Liver (tissue), 9 donors: ENCODE data around the gene KRT86. TPM values are rescaled to one million over a fixed set of nuclear protein-coding genes. Genes with fewer than 3 reads are reported as not detected.

ENCODE experiments used
- DNase-seq: peaks from one replicate; pipeline ENCODE4 v3.0.0-alpha.2; 2017; ENCODE audit warnings: low spot score
- H3K27ac ChIP-seq, 2 donors: one replicate each; pipeline ENCODE4 v1.7.0; 2013; ENCODE audit warnings: inconsistent platforms in 2 of 2, low read length in 2 of 2, control low read depth in 1 of 2, low read depth in 1 of 2, mild to moderate bottlenecking in 1 of 2
- H3K27me3 ChIP-seq, 4 donors: one replicate each; pipeline versions ENCODE4 v1.6.1 to v1.7.0; 2013; ENCODE audit warnings: low read length in 3 of 4, inconsistent platforms in 1 of 4, mild to moderate bottlenecking in 1 of 4, moderate library complexity in 1 of 4; ENCODE audit not compliant: control insufficient read depth in 4 of 4, insufficient read depth in 4 of 4
- H3K36me3 ChIP-seq, 4 donors: one replicate each; pipeline versions ENCODE4 v1.6.1 to v1.7.0; 2013; ENCODE audit warnings: low read length in 3 of 4, mild to moderate bottlenecking in 3 of 4, low read depth in 1 of 4, moderate library complexity in 1 of 4; ENCODE audit not compliant: control insufficient read depth in 4 of 4, insufficient read depth in 3 of 4
- H3K4me1 ChIP-seq, 4 donors: one replicate each; pipeline versions ENCODE4 v1.6.1 to v1.7.0; 2013; ENCODE audit warnings: low read length in 3 of 4, mild to moderate bottlenecking in 3 of 4, moderate library complexity in 1 of 4; ENCODE audit not compliant: control insufficient read depth in 4 of 4, insufficient read depth in 4 of 4
- H3K4me3 ChIP-seq, 3 donors: one replicate each; pipeline versions ENCODE4 v1.6.1 to v1.7.0; 2013; ENCODE audit warnings: low read length in 3 of 3, control low read depth in 1 of 3, low read depth in 1 of 3, mild to moderate bottlenecking in 1 of 3
- H3K9ac ChIP-seq, 2 donors: one replicate each; pipeline ENCODE4 v1.7.0; 2013; ENCODE audit warnings: low read length in 2 of 2, mild to moderate bottlenecking in 2 of 2, moderate library complexity in 2 of 2, control low read depth in 1 of 2, low read depth in 1 of 2
- H3K9me3 ChIP-seq, 4 donors: one replicate each; pipeline versions ENCODE4 v1.6.1 to v1.7.0; 2013; ENCODE audit warnings: low read length in 3 of 4; ENCODE audit not compliant: control insufficient read depth in 4 of 4
- ATF3 ChIP-seq: IDR thresholded peaks from 2 replicates; pipeline ENCODE4 v1.6.1; 2016; ENCODE audit warnings: antibody characterized with exemption
- EGR1 ChIP-seq, 2 donors: IDR thresholded peaks; 2 replicates each; pipeline ENCODE4 v1.6.1; 2016 to 2018; ENCODE audit warnings: antibody characterized with exemption in 2 of 2, low read depth in 2 of 2
- FOXA1 ChIP-seq: IDR thresholded peaks from 2 replicates; pipeline ENCODE4 v1.6.1; 2016; ENCODE audit warnings: antibody characterized with exemption
- FOXA2 ChIP-seq: IDR thresholded peaks from 2 replicates; pipeline ENCODE4 v1.6.1; 2016; ENCODE audit warnings: antibody characterized with exemption
- GABPA ChIP-seq, 2 donors: IDR thresholded peaks in 1 of 2; conservative IDR thresholded peaks in 1 of 2; 2 replicates each; pipeline ENCODE4 v1.6.1; 2016; ENCODE audit warnings: antibody characterized with exemption in 2 of 2, mild to moderate bottlenecking in 1 of 2, moderate library complexity in 1 of 2
- HNF4A ChIP-seq, 2 donors: conservative IDR thresholded peaks; 2 replicates each; pipeline ENCODE4 v1.6.1; 2016; ENCODE audit warnings: antibody characterized with exemption in 2 of 2, mild to moderate bottlenecking in 2 of 2
- HNF4G ChIP-seq: IDR thresholded peaks from 2 replicates; pipeline ENCODE4 v1.6.1; 2016; ENCODE audit warnings: antibody characterized with exemption
- JUND ChIP-seq, 2 donors: IDR thresholded peaks; 2 replicates each; pipeline ENCODE4 v1.6.1; 2016; ENCODE audit warnings: antibody characterized with exemption in 2 of 2
- NR2F2 ChIP-seq: IDR thresholded peaks from 2 replicates; pipeline ENCODE4 v1.6.1; 2016; ENCODE audit warnings: antibody characterized with exemption
- RAD21 ChIP-seq, 2 donors: IDR thresholded peaks; 2 replicates each; pipeline ENCODE4 v1.6.1; 2016; ENCODE audit warnings: antibody characterized with exemption in 2 of 2, mild to moderate bottlenecking in 2 of 2
- REST ChIP-seq: IDR thresholded peaks from 2 replicates; pipeline ENCODE4 v1.6.1; 2016; ENCODE audit warnings: antibody characterized with exemption, mild to moderate bottlenecking
- RXRA ChIP-seq, 2 donors: IDR thresholded peaks; 2 replicates each; pipeline ENCODE4 v1.6.1; 2017 to 2018; ENCODE audit warnings: antibody characterized with exemption in 2 of 2, mild to moderate bottlenecking in 1 of 2
- SP1 ChIP-seq: IDR thresholded peaks from 2 replicates; pipeline ENCODE4 v1.6.1; 2018; ENCODE audit warnings: antibody characterized with exemption, mild to moderate bottlenecking
- TAF1 ChIP-seq: conservative IDR thresholded peaks from 2 replicates; pipeline ENCODE4 v1.6.1; 2016; ENCODE audit warnings: antibody characterized with exemption, mild to moderate bottlenecking
- YY1 ChIP-seq: IDR thresholded peaks from 2 replicates; pipeline ENCODE4 v1.6.1; 2016; ENCODE audit warnings: antibody characterized with exemption, mild to moderate bottlenecking
- WGBS: extraction: QIAGEN DNeasy Blood & Tissue Kit; methylation state at CpG from one replicate; pipeline ENCODE4 v1.1.7; 2013; 5-methylcytosine and 5-hydroxymethylcytosine counted together
- polyA plus RNA-seq, 2 donors: library from polyadenylated mRNA; stranded (reverse) in 1 of 2; unstranded in 1 of 2; fragments of 200-250 nt in 1 of 2; fragments of >200 nt in 1 of 2; fragmentation: Nextera tagmentation in 1 of 2; extraction: Ambion mirVana in 1 of 2; gene quantifications; one replicate each; pipeline versions ENCODE4 v1.2.1 to v1.2.3, GENCODE V29; 2013 to 2015
- total RNA-seq, 2 donors: library from RNA; depleted of rRNA; stranded (reverse); fragments of >200 nt; gene quantifications; one replicate each; pipeline ENCODE4 v1.2.3, GENCODE V29; 2014
- TF ChIP-seq, protein P1 (sequence below): IDR thresholded peaks from 2 replicates; pipeline ENCODE4 v1.6.1; 2016; ENCODE audit warnings: antibody characterized with exemption
- TF ChIP-seq, protein P2 (sequence below): IDR thresholded peaks from 2 replicates; pipeline ENCODE4 v1.6.1; 2016; ENCODE audit warnings: antibody characterized with exemption
- TF ChIP-seq, protein P3 (sequence below): fragments of 150-350 bp; IDR thresholded peaks from 2 replicates; pipeline ENCODE4 v1.5.1; 2017; ENCODE audit warnings: improper control_type of control experiment, low read depth, low read length; ENCODE audit not compliant: missing input control
- donor health status: healthy.
- donor health status: healthy.
- donor health status: healthy.
- donor health status: healthy.
- donor health status: healthy.

KRT86 gene
- total and polyA plus RNA-seq, 4 donors: 0.08 TPM; not detected in 3

DNA sequence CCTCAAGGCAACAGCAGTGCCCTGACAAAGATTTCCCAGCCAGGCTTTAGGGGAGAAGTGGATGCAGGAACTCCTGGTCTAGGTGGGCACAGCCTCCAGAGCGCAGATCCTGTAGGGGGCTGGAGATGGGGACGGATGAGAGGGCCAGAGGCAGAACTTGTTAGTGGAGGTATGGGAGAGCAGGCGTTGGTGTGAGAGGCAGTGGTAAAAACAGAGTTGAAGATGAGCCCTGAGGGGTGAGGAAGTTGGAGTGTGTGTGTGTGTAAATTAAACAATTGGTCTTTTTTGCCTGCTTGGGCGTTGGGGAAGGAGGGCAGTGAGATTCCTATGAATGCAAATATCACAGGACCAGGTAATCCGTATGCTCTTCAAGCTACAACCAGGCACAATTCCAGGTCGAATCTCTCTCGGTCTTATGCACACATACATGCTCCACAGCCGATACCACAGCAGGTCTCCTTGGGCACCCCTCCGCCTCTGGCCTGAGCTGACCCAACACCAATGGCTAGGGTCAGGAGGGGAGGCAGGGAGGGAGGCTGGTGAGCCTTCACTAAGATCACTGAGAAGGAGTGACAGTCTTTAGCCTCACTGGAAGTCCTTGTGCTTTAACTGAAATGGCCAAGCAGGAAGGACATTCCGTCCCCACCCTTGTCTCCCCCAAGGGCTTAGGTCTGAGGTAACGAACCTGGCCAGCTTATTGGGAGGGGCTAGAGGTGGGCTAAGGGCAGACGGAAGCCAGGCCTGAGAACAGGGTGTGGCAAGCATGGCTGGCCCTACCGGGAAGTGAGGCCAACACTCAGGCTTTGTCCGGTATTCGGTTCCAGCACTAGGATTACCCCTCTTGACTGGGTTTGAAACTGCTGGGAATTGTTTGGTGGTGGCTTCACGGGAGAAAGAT lies 42.9 kb upstream of the KRT86 start:
- H3K4me1 ChIP-seq: peaks cover 0 to 4% (median 0%) of the 10 kb centered on the region in 4 donors
- H3K9me3 ChIP-seq: no peaks in the 10 kb centered on the region
- no peak overlapping the region for H3K9ac ChIP-seq
- no peak for DNase-seq
- 61% methylated on average over 16 of the region's 16 CpGs for WGBS
- H3K4me3 ChIP-seq: no peak overlapping the region
- H3K27ac ChIP-seq: no peak overlapping the region
- no peak for TF ChIP-seq HNF4G
- H3K36me3 ChIP-seq: no peaks in the 10 kb centered on the region
- H3K27me3 ChIP-seq: peaks cover 0 to 13% (median 5%) of the 10 kb centered on the region in 4 donors

DNA sequence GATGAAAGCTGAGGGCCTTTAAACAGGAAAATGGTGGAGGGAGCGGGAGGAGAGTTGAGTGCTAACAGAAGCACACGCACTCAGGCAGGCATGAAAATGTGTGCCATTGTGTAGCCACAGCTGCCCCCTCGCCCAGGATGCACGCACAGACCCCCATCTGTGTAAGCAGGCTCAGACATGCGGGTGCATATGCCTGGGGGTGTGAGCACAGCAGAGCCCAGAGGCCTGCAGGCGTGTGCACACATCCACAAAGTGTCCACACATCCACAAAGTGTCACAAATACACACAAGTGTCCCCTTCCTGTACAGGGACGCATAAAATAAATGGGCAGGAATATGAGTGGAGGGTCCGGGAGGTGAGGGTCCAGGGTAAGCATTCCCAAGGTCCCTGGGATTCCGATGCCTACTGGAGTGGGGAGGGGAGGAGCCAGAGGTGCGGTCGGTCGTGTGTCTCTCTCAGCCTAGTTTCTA lies 42.2 kb upstream of the KRT86 start:
- TF ChIP-seq HNF4A (conservative IDR thresholded peaks at IDR 0.05) (no peak), FOXA2 (no peak), RXRA (IDR thresholded peaks at IDR 0.05) (no peak), GABPA (IDR thresholded peaks at IDR 0.05 in 1 of 2, conservative IDR thresholded peaks at IDR 0.05 in 1 of 2) (no peak), RAD21 (IDR thresholded peaks at IDR 0.05) (no peak), REST (no peak), HNF4G (no peak), FOXA1 (no peak), ATF3 (no peak), YY1 (no peak), EGR1 (IDR thresholded peaks at IDR 0.05; ENCODE audit: low read depth in 2 of 2) (no peak), TAF1 (no peak), SP1 (no peak), NR2F2 (no peak), JUND (IDR thresholded peaks at IDR 0.05) (no peak)
- TF ChIP-seq, protein P1, sequence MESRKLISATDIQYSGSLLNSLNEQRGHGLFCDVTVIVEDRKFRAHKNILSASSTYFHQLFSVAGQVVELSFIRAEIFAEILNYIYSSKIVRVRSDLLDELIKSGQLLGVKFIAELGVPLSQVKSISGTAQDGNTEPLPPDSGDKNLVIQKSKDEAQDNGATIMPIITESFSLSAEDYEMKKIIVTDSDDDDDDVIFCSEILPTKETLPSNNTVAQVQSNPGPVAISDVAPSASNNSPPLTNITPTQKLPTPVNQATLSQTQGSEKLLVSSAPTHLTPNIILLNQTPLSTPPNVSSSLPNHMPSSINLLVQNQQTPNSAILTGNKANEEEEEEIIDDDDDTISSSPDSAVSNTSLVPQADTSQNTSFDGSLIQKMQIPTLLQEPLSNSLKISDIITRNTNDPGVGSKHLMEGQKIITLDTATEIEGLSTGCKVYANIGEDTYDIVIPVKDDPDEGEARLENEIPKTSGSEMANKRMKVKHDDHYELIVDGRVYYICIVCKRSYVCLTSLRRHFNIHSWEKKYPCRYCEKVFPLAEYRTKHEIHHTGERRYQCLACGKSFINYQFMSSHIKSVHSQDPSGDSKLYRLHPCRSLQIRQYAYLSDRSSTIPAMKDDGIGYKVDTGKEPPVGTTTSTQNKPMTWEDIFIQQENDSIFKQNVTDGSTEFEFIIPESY: no peak
- TF ChIP-seq, protein P2, sequence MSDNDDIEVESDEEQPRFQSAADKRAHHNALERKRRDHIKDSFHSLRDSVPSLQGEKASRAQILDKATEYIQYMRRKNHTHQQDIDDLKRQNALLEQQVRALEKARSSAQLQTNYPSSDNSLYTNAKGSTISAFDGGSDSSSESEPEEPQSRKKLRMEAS: no peak
- TF ChIP-seq, protein P3, sequence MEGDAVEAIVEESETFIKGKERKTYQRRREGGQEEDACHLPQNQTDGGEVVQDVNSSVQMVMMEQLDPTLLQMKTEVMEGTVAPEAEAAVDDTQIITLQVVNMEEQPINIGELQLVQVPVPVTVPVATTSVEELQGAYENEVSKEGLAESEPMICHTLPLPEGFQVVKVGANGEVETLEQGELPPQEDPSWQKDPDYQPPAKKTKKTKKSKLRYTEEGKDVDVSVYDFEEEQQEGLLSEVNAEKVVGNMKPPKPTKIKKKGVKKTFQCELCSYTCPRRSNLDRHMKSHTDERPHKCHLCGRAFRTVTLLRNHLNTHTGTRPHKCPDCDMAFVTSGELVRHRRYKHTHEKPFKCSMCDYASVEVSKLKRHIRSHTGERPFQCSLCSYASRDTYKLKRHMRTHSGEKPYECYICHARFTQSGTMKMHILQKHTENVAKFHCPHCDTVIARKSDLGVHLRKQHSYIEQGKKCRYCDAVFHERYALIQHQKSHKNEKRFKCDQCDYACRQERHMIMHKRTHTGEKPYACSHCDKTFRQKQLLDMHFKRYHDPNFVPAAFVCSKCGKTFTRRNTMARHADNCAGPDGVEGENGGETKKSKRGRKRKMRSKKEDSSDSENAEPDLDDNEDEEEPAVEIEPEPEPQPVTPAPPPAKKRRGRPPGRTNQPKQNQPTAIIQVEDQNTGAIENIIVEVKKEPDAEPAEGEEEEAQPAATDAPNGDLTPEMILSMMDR: no peak
- Histone ChIP-seq H3K27ac (no peak overlapping the region), H3K4me3 (no peak overlapping the region), H3K9me3 (no peaks in the 10 kb centered on the region), H3K4me1 (peaks cover 0 to 4% (median 0%) of the 10 kb centered on the region in 4 donors), H3K36me3 (no peaks in the 10 kb centered on the region), H3K27me3 (peaks cover 0 to 13% (median 5%) of the 10 kb centered on the region in 4 donors), H3K9ac (no peak overlapping the region)
- DNase-seq: no peak
- 51% methylated on average over 12 of the region's 12 CpGs for WGBS
